ENCODE measurements around the gene UTP15.

The UTP15 gene

GRCh38 chr5:73619606-73620333, 54.2 kb downstream of the UTP15 start:
- no peak for DNase-seq (ENCODE audit: low read depth in 2 of 2)
- TF ChIP-seq CTCF (IDR thresholded peaks at IDR 0.05; ENCODE audit: low read depth, low read length) = no peak

GRCh38 chr5:73620334-73620687, 54.8 kb downstream of the UTP15 start:
- no peak for TF ChIP-seq CTCF (IDR thresholded peaks at IDR 0.05; ENCODE audit: low read depth, low read length)
- no peak for DNase-seq (ENCODE audit: low read depth in 2 of 2)
- H3K4me3 ChIP-seq (replicated peaks in 1 of 2; ENCODE audit: low read depth in 2 of 2, low read length in 2 of 2) = no peak overlapping the region

More at GRCh38 chr5:73619606-73620333, 54.2 kb downstream of the UTP15 start:
- H3K4me3 ChIP-seq (replicated peaks in 1 of 2; ENCODE audit: low read depth in 2 of 2, low read length in 2 of 2) = no peak overlapping the region

- TF ChIP-seq CTCF (IDR thresholded peaks at IDR 0.05; ENCODE audit: low read depth, low read length) = no peak
- no peak for DNase-seq (ENCODE audit: low read depth in 2 of 2)
- no peak overlapping the region for H3K4me3 ChIP-seq (replicated peaks in 1 of 2; ENCODE audit: low read depth in 2 of 2, low read length in 2 of 2)
Observed at GRCh38 chr5:73623060-73623459, 57.5 kb downstream of the UTP15 start.

GRCh38 chr5:73623901-73624404, 58.4 kb downstream of the UTP15 start:
- no peak for DNase-seq (ENCODE audit: low read depth in 2 of 2)
- no peak overlapping the region for H3K4me3 ChIP-seq (replicated peaks in 1 of 2; ENCODE audit: low read depth in 2 of 2, low read length in 2 of 2)
- TF ChIP-seq CTCF (IDR thresholded peaks at IDR 0.05; ENCODE audit: low read depth, low read length) = no peak

- no peak for DNase-seq (ENCODE audit: low read depth in 2 of 2)
- TF ChIP-seq CTCF (IDR thresholded peaks at IDR 0.05; ENCODE audit: low read depth, low read length) = no peak
- H3K4me3 ChIP-seq (replicated peaks in 1 of 2; ENCODE audit: low read depth in 2 of 2, low read length in 2 of 2) = peak overlapping the region in 1 of 2 donors; percentile 89
Observed at GRCh38 chr5:73624888-73625287, 59.3 kb downstream of the UTP15 start.

GRCh38 chr5:73625372-73625943, 59.9 kb downstream of the UTP15 start:
- peak overlapping the region; percentile 39 to 89 for H3K4me3 ChIP-seq (replicated peaks in 1 of 2; ENCODE audit: low read depth in 2 of 2, low read length in 2 of 2)
- no peak for TF ChIP-seq CTCF (IDR thresholded peaks at IDR 0.05; ENCODE audit: low read depth, low read length)
- DNase-seq (ENCODE audit: low read depth in 2 of 2) = peak; percentile 43 to 52

Measured in cardiac fibroblast (primary cell).